Lower leg skin (tissue), 3 donors: ENCODE results near the gene ODAD2.

ENCODE experiments used
- CTCF ChIP-seq, 3 donors: fragments of 450-650 bp; IDR thresholded peaks; one replicate each; pipeline ENCODE4 v1.5.1; 2016; ENCODE audit warnings: antibody characterized with exemption in 3 of 3, mild to moderate bottlenecking in 3 of 3, moderate library complexity in 2 of 3
- POLR2A ChIP-seq, 2 donors: fragments of 450-650 bp; IDR thresholded peaks; one replicate each; pipeline ENCODE4 v1.6.1; 2016 to 2017; ENCODE audit warnings: antibody characterized with exemption in 2 of 2, mild to moderate bottlenecking in 1 of 2, moderate library complexity in 1 of 2

GRCh38 chr10:28012990-28013515 lies 14.2 kb upstream of the ODAD2 start:
- no peak for TF ChIP-seq POLR2A (IDR thresholded peaks at IDR 0.05)
- TF ChIP-seq CTCF (IDR thresholded peaks at IDR 0.05), result no peak
